Right lobe of liver (tissue), 6 donors: Measurements from ENCODE around the gene CYBRD1. TPM values are rescaled to one million over a fixed set of nuclear protein-coding genes. Genes with fewer than 3 reads are reported as not detected.

ENCODE experiments used
- ATAC-seq, 4 donors: fragments of 200-7000 bp; cut with Tn5 transposase; one replicate each; pipeline ENCODE4 v1.9.1; 2020; ENCODE audit warnings: mild to moderate bottlenecking in 4 of 4, moderate library complexity in 4 of 4
- DNase-seq, 3 donors: peaks; one replicate each; pipeline ENCODE4 v3.0.0-alpha.2; 2020
- H3K27ac ChIP-seq, 3 donors: fragments of 200-600 bp; one replicate each; pipeline ENCODE4 v1.8.0; 2022
- H3K27me3 ChIP-seq, 2 donors: fragments of 200-600 bp; one replicate each; pipeline ENCODE4 v1.8.0; 2022
- H3K36me3 ChIP-seq, 4 donors: fragments of 200-600 bp; sonication (generic) in 1 of 4; one replicate each; pipeline versions ENCODE4 v1.5.1 to v1.8.0; 2017 to 2022; ENCODE audit warnings: control low read depth in 1 of 4
- H3K4me1 ChIP-seq, 4 donors: fragments of 200-600 bp; sonication (generic) in 1 of 4; one replicate each; pipeline versions ENCODE4 v1.5.1 to v1.8.0; 2017 to 2022; ENCODE audit warnings: control low read depth in 1 of 4
- H3K4me3 ChIP-seq, 3 donors: fragments of 200-600 bp; one replicate each; pipeline ENCODE4 v1.8.0; 2022
- H3K9me3 ChIP-seq, 4 donors: fragments of 200-600 bp; sonication (generic) in 1 of 4; one replicate each; pipeline versions ENCODE4 v1.5.1 to v1.8.0; 2017 to 2022; ENCODE audit warnings: control low read depth in 1 of 4
- POLR2A ChIP-seq: fragments of 450-650 bp; IDR thresholded peaks from one replicate; pipeline ENCODE4 v1.6.1; 2017; ENCODE audit warnings: antibody characterized with exemption, mild to moderate bottlenecking
- WGBS: methylation state at CpG from one replicate; pipeline ENCODE4 v1.1.6; 2018; ENCODE audit warnings: low coverage, low lambda C conversion rate; ENCODE audit not compliant: insufficient coverage; ENCODE audit errors: missing lambda C conversion rate; 5-methylcytosine and 5-hydroxymethylcytosine counted together
- intact Hi-C, 2 donors: fragments of 100-400 bp; cut with DNase I; formaldehyde crosslinking; loops; one replicate each; pipeline versions ENCODE4 v1.11.2 to v1.14.1; 2022
- long read RNA-seq: library from polyadenylated mRNA; unstranded; transcript quantifications from one replicate; pipeline ENCODE4 v2.0.0, GENCODE V29; 2019
- total RNA-seq, 6 experiments: library from RNA; depleted of rRNA in 2 of 6; stranded (reverse); fragments of >200 nt in 2 of 6; fragmentation: NEBNext Ultra II Directional in 3 of 6; extraction: Animal tissue kit (Norgen Biotek cat#: 25700) in 3 of 6; gene quantifications; one replicate each; pipeline versions ENCODE4 v1.1.0 to v1.2.4, GENCODE V29; 2016 to 2023
- TF ChIP-seq, protein P1 (sequence below), 4 donors: fragments of 200-600 bp in 3 of 4; fragments of 450-650 bp in 1 of 4; IDR thresholded peaks; one replicate each; pipeline versions ENCODE4 v1.5.1 to v1.8.0; 2016 to 2022; ENCODE audit warnings: antibody characterized with exemption in 4 of 4, mild to moderate bottlenecking in 2 of 4
- donor health status: DM: no; HTN: yes; CAD: no.
- donor health status: DM: no; HTN: no; CAD: no.
- donor health status: DM: no; HTN: no; CAD: no.
- donor health status: DM: no; HTN: yes; CAD: no.
- donor health status: DM: no; HTN: yes; CAD: no.

Gene CYBRD1, protein sequence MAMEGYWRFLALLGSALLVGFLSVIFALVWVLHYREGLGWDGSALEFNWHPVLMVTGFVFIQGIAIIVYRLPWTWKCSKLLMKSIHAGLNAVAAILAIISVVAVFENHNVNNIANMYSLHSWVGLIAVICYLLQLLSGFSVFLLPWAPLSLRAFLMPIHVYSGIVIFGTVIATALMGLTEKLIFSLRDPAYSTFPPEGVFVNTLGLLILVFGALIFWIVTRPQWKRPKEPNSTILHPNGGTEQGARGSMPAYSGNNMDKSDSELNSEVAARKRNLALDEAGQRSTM
- 10 to 100 TPM in 4 of 6 experiments, 1 to 10 TPM in 2; 7.3 to 15.1 (median 10.9) TPM for total RNA-seq
- long read RNA-seq, full-length matches to known transcripts: 1 of 2 reads
- long read RNA-seq, partial matches to known transcripts: 0 of 2 reads
- long read RNA-seq, other reads (novel, unspliced or antisense): 1 of 2 reads

DNA sequence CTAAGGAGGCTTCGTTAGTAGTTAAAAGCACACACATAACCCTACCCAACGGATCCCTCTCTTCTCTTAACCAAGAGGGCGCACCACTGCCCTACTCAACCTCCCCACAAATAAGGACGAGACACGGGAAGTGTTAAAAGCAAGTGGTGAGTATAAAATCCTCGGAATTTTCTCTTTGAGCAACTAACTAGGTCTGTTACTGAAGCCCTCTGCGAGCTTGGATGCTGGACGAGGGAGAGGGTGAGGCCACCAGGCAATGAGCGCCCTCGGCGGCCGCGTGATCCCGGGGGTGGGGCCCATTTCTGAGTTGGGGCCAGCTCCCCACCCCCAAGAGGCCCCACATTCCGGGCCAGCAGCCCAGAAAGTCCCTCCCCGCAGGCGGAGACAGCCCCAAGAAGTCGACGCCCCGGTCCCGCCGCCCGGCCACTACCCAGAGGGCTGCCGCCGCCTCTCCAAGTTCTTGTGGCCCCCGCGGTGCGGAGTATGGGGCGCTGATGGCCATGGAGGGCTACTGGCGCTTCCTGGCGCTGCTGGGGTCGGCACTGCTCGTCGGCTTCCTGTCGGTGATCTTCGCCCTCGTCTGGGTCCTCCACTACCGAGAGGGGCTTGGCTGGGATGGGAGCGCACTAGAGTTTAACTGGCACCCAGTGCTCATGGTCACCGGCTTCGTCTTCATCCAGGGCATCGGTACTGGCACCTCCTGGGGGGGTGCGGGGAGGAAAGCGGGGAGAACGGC lies at the start of gene CYBRD1:
TSS of gene CYBRD1 (plus strand) at position 423 of the 736 bp plus-strand sequence. CDS start at position 495, 72 bp downstream.
- intact Hi-C loops: no loop called here
- WGBS: 17% methylated on average over 12 of the region's 45 CpGs
- Histone ChIP-seq H3K36me3 (no peaks in the 10 kb centered on the region), H3K4me1 (peaks cover 0 to 8% (median 0%) of the 10 kb centered on the region in 4 donors), H3K4me3 (peak within 1 kb of the TSS; percentile 59 to 84 (median 68)), H3K27ac (peak within 1 kb of the TSS; percentile 56 to 83 (median 64)), H3K27me3 (no peaks in the 10 kb centered on the region), H3K9me3 (no peaks in the 10 kb centered on the region)
- DNase-seq (peak; percentile 76 to 83 (median 79)), ATAC-seq (peak; percentile 61 to 68 (median 67))
- peak; percentile 36 for TF ChIP-seq POLR2A
- TF ChIP-seq, protein P1, sequence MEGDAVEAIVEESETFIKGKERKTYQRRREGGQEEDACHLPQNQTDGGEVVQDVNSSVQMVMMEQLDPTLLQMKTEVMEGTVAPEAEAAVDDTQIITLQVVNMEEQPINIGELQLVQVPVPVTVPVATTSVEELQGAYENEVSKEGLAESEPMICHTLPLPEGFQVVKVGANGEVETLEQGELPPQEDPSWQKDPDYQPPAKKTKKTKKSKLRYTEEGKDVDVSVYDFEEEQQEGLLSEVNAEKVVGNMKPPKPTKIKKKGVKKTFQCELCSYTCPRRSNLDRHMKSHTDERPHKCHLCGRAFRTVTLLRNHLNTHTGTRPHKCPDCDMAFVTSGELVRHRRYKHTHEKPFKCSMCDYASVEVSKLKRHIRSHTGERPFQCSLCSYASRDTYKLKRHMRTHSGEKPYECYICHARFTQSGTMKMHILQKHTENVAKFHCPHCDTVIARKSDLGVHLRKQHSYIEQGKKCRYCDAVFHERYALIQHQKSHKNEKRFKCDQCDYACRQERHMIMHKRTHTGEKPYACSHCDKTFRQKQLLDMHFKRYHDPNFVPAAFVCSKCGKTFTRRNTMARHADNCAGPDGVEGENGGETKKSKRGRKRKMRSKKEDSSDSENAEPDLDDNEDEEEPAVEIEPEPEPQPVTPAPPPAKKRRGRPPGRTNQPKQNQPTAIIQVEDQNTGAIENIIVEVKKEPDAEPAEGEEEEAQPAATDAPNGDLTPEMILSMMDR (IDR thresholded peaks at IDR 0.05): no peak

DNA sequence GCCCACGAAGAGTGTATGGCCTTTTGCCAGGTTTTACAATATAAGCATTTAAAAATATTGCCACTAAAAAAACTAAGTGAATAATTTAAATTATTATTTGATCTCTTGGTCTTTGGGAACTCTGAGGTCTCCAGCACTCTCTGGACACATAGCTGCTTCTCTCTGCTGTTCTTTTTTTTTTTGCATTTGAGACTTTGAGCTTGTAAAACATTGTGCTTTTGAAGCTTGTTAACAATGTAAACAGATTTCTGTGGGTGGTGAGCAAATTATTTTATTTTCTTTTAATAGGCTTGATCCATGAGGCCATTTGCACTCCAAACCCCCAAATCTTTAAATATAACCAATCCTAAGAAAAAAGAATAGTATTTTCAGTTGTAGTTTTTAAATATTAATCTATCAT lies 46.3 kb upstream of the CYBRD1 start:
- intact Hi-C loops: no loop called here
- TF ChIP-seq, protein P1 (IDR thresholded peaks at IDR 0.05): no peak
- TF ChIP-seq POLR2A: no peak
- no peak overlapping the region for H3K27ac ChIP-seq
- WGBS: 28% methylated on average over 1 of the region's 1 CpG
- ATAC-seq: peak; percentile 78 to 90 (median 80)
- no peaks in the 10 kb centered on the region for H3K27me3 ChIP-seq
- no peak for DNase-seq
- H3K9me3 ChIP-seq: no peaks in the 10 kb centered on the region
- no peaks in the 10 kb centered on the region for H3K36me3 ChIP-seq
- H3K4me3 ChIP-seq: no peak overlapping the region
- H3K4me1 ChIP-seq: peaks cover 0 to 8% (median 2%) of the 10 kb centered on the region in 4 donors

DNA sequence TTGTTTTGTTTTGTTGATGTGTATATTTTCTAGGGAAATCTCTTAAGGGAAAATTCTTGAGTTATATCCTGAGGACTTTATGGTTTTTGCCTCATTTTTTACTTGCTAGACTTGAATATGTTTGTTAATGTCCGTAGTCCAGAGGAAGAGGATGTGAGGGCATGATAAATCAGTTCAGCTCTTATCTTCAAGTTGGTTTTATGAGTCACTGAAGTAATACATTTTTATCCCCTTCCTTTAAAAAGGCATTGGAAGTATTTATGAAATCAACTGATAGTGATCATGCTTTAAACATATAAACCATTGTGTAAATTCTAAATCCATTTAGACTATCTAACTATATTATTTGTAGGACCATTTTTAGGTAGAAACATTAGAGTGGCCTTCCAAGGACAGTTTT lies 43.9 kb upstream of the CYBRD1 start:
- Histone ChIP-seq H3K27me3 (no peaks in the 10 kb centered on the region), H3K9me3 (no peaks in the 10 kb centered on the region), H3K4me3 (no peak overlapping the region), H3K27ac (no peak overlapping the region), H3K4me1 (peaks cover 0 to 8% (median 2%) of the 10 kb centered on the region in 4 donors), H3K36me3 (no peaks in the 10 kb centered on the region)
- TF ChIP-seq, protein P1 (IDR thresholded peaks at IDR 0.05): no peak
- TF ChIP-seq POLR2A: no peak
- 80% methylated on average over 1 of the region's 1 CpG for WGBS
- DNase-seq: no peak
- no peak for ATAC-seq
- intact Hi-C loops: no loop called here

DNA sequence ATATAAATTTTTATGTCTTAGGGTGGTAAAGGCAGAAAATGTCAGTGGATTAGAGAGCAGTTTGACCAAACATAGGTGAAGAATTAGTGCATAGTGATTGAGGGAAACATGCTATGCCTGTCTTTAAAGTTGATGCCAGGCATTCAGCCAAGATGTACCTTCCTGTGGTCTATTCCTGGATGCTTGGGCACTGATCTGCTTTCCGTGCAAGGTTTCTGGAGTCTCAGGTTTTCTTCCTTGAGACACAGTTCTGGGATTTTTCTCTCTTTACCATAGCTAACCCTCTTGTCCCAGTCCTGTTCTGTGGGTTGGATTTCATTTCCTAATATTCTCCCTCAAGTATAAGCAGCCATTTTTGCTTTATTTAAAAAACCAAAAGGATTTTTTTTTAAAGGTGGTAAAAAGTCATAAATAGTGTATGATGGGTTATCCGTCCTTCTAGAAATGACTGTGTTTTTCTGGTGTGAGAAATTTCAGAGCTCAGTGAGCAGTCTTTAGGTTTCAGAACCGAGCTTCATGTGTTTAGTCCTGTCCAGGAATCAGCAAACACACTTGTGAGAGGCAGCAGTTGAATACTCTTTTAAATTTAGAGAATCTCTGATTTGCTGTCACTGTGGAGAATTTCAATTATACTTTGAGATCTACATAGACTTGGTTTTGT lies 43.0 kb upstream of the CYBRD1 start:
- WGBS: 81% methylated on average over 3 of the region's 3 CpGs
- H3K4me3 ChIP-seq: no peak overlapping the region
- no peaks in the 10 kb centered on the region for H3K9me3 ChIP-seq
- no peaks in the 10 kb centered on the region for H3K27me3 ChIP-seq
- DNase-seq (no peak), ATAC-seq (no peak)
- peaks cover 0 to 8% (median 2%) of the 10 kb centered on the region in 4 donors for H3K4me1 ChIP-seq
- intact Hi-C loops: no loop called here
- no peaks in the 10 kb centered on the region for H3K36me3 ChIP-seq
- H3K27ac ChIP-seq: no peak overlapping the region
- TF ChIP-seq POLR2A: no peak
- TF ChIP-seq, protein P1 (IDR thresholded peaks at IDR 0.05): no peak
